ENCODE data around the gene KRT83.

Gene KRT83

DNA sequence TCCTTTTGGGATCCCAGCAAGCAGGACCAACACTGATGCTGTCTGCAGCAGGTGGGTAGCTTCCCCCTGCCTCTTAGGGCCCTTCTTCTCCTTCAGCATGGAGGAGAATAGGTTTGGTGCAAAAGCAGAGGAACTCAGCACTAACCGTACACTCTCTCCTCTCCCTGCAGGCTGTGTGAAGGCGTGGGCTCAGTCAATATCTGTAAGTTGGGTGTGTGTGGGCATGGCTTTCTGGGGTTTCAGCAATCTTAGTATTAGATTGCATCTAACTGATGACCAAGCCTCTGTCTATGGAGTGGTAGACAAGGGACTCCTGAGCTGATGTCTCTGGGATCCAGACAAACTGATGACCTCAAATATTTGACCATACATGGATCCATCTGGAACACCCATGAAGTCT is 31.8 kb upstream of the KRT83 start:
- DNase-seq = no peak

DNA sequence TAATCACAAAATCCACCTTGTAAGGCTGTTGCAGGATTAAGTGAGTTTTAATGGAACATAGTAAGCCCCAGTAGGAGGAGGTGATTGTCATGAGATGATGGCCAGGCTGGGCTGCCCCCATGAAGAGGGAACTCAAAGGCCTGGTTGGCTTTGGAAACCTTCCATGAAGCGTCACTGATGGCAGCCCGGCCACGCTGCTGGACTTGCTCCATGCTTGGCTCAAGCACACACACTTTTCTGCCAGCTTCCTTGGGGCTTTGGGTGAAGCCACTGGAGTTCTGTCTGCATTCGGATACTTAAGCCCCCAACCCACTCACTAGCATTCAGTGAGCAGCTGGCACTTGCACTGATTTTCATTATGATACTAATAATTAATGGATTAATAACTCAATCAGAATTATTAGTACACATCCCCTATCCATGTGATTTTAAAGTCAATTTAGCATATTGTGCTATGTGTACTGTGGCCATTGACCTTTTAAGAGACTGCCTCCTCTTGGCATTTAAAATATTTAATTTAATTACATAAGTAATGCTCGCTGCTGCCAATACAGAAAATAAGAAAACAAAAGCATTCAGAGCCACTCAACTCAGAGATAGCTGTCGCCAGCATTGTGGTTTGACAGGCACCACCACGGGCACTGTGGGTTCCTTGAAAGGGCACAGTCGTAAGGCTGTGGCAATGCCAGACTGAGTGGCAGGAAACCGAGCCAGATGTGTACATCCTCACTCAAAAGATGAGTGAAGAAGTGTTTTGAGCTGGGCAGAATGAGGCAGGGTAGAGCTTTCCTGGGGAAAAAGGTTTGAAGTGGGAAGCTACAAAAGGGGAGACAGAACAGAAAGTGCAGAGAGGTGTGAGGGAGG is 30.2 kb upstream of the KRT83 start:
- no peak for DNase-seq

DNA sequence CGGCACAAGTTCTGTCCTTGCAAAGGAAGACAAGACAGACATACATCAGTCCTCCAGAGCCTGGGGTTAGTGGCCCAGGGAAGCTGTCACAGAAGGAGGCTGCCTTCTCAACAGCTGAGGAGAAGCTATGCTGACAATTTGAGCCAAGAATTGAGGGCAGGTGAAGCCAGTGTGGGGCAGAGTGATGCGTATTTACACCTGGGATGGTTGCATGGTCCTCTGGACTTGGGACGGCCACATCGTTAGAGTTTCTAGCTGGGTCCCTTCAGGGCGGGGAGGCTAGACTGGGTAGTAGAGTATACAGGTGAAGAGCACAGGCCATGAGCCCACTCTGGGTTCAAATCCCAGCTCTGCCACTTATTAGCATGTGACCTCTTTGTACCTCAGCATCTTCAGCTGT is 29.6 kb upstream of the KRT83 start:
- no peak for DNase-seq

DNA sequence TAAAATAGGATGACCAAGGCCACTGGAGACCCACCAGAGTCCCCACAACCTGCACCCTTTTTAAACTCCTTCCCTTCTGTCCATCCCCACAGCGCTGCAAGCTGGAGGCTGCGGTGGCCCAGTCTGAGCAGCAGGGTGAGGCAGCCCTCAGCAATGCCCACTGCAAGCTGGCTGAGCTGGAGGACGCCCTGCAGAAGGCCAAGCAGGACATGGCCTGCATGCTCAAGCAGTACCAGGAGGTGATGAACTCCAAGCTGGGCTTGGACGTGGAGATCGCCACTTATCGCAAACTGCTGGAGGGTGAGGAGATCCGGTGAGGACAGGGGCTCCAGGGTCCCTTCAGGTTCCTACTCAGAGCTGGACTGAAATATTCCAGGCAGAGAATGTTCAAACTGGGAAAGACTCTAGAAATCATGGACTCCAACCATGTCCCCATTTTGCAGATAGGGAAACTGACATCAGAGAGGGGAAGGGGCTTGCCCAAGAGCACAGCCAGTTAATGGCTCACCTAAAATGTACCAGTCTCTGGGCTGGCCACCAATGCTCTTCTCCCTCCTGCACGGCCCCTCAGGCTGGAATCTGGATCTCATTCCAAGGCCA is 28.9 kb upstream of the KRT83 start:
- no peak for DNase-seq

DNA sequence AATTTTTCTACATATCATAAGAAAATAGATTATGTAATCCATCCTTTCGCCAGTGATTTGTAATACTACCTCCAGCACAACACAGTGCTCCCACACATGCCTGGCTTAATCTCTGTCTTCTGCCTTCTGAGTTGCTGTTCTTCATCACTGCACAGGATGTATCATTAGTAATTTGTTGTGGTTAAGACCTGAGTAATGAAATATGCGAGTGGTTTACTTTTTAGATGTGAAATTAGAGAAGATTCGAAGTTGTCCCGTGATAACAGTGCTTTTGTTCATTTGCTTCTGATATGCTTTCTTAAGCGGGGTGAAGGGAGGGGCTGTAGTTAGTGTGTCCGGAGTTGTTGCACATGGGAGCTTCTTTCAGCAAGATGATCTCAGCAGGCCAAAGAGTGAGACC is 28.0 kb upstream of the KRT83 start:
- DNase-seq = no peak

DNA sequence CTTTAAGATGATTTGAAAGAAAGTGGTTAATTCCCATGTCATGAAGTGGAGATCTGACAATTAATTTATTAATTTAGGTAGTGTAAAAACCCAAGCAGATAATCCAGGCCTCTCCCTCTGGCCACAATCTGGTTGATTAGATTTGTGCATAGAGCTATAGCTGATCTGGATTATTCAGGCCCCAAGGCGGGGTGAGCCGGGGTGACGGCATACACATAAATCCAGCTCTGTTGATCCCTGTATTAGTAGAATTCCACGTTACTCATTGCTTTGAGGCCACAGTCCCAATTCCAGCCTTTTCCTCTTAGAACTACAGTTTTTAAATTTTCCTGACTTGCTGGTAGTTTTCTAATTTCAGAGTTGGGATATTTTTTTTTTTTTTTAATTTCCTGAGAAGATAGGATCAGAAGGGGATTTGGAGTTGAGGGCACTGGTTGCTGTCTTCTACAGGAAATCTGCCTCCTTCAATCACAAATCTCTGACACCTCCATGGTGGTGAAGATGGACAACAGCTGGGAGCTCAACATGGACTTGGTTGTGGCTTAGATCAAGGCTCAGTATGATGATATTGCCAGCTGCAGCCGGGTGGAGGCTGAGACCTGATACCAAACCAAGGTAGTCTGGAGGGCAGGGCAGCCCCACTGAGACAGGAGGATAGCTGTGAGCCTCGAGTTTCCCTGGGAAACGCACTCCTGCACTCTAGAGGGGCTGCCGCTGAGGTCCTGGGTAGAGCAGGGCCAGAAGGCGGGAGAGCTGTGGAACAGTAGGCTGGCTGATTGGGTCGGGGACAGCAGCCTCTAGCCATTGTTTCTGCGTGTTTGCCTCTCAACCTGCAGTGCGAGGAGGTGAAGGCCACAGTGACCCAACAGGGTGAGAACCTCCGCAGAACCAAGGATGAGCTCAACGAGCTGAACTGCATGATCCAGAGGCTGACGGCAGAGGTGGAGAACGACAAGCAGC is 26.6 kb upstream of the KRT83 start:
- no peak for DNase-seq

DNA sequence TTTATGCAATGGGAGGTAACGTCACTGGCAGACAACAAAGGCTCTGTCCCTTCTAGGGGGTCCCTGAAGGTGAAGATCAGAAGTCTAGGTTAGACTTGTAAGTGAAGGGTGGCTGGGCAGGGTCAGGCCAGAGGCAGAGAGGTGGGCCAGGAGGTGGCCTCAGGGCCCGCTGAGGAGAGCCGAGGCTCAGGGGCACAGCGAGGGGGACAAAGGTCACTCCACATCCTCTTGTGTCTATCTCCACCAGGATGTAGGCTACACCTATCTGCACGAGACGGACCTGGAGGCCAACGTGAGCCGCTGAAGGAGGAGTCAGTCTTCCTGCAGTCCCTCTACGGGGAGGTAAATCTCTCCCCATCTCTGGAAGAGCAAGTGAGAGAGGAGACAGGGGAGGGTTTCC is 25.8 kb upstream of the KRT83 start:
- DNase-seq = no peak

DNA sequence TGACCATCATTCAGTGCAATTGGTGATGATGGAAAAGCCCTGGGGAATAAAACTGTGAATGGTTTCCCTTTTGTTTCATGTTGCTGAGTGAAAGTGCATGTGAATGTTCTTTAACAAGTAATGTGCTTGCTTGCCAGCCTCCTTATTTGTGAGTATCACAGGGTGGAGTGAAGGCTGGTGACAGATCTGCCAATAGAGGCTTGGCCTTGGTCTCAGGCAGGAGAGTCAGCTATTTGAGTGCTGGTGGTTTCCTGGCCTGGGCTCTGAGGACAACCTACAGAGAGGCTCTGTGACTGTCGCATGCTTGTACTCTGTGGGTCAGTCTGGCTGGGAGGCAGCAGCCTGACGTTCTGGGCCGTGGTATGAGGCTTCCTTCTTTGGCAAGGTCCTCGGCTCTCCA is 25.4 kb upstream of the KRT83 start:
- peak; percentile 20 for DNase-seq

DNA sequence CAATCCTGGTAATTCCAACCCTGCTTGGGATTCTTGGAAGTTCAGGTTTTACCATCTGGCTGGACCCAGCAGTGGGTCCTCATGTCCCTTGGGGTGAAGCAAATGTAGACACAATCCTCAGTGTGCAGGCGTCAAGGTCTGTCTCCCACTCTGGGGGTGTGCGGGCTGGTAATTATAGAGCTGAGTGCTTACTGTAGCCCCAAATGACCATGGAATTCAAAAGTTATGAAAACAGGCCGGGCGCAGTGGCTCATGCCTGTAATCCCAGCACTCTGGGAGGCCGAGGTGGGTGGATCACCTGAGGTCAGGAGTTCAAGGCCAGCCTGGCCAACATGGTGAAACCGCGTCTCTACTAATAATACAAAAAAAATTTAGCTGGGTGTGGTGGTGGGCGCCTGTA is 23.8 kb upstream of the KRT83 start:
- DNase-seq = peak; percentile 20

DNA sequence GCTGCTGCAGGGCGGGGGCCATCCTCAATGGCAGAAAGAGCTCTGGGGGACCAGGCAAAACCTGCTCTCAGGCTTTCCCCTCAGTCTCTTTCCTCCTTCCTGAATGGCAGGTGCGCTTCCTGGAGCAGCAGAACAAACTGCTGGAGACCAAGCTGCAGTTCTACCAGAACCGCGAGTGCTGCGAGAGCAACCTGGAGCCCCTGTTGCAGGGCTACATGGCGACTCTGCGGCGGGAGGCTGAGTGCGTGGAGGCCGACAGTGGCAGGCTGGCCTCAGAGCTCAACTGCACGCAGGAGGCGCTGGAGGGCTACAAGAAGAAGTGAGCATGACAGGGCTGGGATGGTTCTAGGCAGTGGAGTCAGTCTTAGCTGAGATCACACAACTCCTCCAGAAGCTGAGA is 22.9 kb upstream of the KRT83 start:
- DNase-seq = no peak

DNA sequence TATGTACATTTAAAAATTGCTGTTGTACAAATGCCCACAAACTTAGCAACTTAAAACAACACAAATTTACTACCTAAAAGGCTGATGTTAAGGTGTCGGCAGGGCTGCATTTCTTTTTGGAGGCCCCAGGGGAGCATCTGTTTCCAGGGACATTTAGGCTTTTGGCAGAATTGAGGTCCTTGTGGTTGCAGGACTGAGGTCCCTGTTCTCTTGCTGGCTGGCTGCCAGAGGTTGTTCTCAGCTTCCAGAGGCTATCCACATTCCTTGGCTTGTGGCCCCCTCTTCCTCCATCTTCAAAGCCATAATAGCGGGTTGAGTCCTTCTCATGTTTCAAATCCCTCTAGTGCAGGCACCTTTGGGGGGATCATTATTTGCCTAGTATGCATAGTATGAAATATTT is 22.4 kb upstream of the KRT83 start:
- no peak for DNase-seq

DNA sequence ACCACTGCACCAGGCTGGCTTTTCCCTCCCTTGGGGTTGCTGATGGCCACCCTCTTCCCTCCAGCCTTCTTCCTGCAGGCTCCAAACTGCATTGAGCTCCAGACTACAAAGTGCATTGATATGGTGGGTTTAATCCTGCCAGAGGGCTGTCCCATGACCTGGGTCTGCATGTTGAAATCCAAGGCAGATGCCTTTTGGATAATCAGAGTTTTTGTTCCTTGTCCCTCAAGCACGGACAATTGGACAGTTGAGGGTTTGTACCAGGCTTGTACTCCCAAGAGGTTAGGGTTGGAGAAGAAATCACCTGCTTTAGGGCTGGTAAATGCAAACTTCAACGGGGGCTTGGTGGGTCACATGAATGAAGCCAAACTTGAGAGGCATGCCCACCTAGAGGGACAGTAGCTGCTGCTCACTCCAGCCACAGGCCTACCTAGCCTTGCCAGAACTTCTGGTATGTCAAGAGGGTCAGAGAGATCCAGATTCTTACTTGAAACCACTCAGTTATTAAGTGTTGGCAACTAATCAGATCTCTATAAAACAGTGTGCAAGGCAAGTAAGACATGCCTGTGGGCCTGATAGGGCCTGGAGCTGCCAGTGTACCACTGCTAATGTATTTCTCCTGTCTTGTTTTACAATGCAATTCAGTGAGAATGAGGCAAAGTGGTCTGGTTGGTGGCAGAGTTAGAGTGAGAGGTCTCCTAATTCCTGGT is 21.7 kb upstream of the KRT83 start:
- no peak for DNase-seq

DNA sequence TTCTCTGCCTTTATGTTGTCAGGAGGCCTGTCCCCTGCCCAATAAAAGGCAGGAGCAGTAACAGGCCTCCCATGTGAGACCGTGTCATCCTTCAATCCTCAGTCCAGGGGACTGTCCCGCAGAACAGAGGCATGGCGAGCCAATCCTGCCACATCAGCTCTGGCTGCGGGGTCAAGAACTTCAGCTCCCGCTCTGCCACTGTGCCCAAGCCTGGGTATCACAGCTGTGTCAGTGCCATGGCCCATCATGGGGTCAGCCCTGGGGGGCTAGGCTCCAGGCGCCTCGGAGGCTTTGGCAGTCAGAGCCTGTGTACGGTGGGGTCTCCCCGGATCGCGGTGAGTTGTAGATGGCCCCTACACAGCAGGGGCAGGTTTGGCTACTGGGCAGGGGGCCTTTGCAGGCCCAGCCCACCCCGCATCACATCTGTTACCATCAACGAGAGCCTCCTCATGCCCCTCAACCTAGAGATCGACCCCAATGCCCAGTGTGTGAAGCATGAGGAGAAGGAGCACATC is 19.9 kb upstream of the KRT83 start:
- no peak for DNase-seq

DNA sequence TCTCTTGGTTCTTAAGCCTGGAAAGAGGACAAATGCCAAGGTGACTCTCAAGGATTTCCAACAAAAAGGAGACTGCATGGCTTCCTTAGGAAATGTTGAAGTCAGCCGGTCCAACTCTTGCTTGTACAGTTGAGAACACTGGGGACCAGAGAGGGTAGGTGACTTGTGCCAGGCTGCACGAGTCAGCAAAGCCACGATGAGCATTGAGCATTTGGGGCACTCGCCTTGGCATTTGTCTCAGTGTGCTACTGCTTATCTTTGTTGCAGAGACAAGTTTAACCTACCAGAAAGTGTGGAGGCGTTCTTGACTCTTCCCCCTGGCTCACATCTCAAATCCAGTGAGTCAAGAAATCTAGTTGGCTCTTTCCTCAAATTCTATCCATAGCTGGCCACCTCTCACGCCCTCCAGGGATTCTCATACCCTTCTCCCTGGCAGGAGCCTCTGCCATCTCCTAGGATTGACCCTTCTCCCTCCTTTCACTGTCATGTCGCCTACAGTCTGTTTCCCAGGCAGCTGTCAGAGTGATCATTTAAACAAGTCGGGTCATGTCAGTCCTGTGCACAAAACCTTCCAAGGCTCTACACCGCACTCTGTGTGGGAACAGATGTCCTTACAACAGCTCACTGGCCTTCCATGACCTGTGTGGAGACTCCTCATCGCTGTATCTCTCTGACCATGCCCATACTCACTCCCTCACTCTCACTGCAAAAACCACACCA is 17.2 kb upstream of the KRT83 start:
- peak; percentile 37 for DNase-seq

DNA sequence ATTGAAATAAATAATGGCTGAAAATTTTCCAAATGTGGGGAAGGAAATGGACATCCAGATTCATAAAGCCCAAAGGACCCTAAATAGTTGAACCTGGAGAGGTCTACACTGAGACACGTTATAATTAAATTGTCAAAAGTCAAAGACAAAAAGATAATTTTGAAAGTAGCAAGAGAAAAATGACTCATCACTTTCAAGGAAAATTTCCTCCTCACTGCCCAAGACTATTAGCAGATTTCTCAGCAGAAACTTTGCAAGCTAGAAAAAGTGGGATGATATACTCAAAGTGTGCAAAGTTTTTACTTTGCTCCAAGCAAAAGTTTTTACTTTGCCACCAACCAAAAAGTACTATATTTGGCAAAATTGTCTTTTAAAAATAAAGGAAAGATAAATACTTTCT is 15.9 kb upstream of the KRT83 start:
- peak; percentile 29 for DNase-seq

DNA sequence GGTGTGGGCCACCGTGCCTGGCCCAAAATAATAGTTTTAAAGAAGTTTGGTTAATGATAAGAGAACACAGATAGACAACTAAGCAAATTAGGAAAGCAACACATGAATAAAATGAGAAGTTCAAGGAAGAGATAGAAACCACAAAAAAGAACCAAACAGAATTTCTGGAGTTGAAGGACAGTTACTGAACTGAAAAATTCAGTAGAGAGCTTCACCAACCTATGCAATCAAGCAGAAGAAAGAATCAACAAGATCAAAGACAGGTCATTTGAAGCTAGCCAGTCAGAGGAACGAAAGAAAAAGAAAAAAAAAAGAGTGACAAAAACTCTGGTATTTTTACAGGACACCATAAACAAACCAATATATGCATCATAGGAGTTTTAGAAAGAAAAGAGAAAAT is 15.4 kb upstream of the KRT83 start:
- DNase-seq = no peak

DNA sequence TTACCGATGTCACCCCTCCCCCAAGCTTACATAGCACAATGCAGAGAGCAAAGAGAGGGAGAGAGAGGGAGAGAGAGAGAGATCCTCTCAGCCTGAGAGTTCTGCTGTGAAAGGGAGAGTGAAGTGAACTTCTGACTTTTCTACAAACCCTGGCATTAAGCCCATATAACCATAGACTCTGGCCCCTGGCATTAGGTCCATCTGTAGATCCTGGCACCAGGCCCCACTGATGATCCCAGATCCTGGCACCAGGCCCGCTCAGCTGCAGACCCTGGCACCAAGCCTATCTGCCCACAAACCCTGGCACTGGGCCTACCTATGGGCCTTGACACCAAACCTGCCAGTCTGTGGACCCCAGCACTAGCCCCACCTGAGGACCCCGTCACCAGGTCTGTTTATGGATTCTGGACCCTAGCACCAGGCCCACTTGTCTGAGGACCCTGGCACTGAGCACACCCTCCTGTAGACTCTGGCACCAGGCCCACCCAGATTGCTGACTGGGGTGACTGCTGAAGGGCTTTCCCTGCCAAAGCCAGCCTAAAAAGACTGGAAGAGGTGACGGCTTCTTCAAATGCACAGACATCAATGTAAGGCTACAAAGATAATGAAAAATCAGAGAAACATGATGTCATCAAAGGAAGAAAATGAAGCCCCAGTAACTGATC is 14.5 kb upstream of the KRT83 start:
- peak; percentile 93 for DNase-seq

DNA sequence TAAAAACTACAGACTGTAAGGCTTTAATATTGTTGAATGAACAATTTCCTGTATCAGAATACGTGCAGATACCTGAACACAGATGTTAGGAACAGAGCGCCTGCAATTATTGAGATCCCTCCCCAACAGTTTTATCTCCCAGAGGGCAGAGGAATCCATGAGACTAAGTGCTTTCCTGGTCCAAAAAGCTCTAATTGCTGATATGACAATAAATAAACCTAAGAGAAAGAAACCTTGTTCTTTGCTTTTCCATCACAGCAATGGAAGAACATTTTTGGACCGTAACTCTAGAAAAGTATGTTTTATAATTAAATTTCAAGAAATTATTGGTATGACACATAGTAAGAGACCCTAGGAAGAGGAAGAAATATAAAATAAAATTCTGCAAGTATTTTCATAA is 13.0 kb upstream of the KRT83 start:
- DNase-seq = peak; percentile 60

DNA sequence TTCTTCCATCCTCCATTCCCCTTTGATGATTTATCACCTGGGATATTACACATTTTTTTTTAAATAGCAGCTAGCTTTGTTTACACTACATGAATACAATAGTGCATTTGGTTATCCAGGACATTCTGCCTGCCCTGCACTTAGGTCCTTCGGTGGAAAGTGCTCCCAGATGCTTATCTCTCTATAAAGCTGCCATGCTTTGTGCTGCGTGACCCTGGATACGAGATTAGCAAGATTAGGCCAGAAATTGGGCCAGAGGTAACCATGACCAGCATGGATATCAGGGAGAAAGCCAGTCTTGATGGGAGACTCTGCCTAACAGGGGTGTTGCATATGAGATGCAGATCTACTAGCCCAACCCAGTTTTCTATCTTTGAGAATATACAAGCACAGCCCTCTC is 12.1 kb upstream of the KRT83 start:
- DNase-seq = peak; percentile 66

DNA sequence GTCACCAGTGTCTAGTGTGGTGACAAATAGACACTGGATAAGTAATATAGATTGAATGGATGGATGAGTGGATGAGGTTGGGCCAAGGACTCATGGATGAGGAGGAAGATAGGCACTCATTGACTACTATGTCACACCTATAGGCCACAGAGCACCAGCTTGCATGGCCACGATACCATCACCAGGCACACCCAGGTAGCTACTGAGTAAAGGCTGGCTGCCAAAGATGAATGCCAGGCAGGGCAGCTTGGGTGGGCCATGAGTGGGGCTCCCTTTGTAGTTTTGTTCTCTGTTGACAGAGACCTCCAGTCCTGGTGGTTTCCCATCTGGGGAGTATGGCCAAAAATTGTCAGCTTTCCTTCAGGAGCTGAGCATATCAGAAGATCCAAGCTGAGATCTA is 11.2 kb upstream of the KRT83 start:
- no peak for DNase-seq

DNA sequence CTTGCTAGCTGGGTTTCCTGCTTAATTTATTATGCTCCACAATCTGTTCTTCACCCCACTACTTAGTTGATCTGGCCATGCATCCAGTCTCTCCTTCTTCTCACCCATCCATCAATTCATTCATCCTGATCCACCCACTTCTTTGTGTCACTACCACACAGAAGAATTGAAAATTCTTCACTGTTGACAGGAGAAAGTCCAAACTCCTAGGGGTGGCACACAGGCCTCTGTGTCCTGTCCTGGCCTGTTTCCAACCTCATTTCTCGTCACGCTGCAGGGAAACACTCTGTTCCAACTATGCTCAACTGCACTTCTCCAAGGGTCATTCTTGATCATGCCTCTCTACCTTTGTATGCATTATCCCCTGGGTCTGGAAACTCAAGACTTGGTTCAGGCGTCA is 10.6 kb upstream of the KRT83 start:
- DNase-seq = no peak

DNA sequence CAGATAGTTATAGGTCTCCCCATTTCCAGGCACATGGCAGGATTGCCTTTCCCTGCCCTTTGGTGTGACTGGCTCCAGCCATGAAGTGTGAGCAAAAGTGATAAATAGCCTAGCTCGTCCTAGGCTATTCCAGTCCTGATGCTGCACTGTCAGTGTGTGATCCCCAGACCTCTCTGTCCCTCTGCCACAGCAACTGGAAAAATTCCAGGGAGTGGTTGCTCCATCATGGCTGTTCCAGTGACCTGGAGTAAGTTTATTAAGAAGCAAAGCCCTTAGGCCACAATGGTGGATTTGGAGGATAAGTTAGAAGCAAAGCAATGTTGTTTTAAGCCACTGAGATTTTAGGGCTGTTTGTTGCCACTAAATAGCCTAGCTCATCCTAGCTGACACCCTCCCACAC is 9.8 kb upstream of the KRT83 start:
- DNase-seq = no peak

Data from NCI-H69 (cell line).